ENCODE results near the gene PRICKLE3. TPM values are rescaled to one million over a fixed set of nuclear protein-coding genes. Genes with fewer than 3 reads are reported as not detected.
"Not testable (repeated sequence)": the region's sequence is repeated elsewhere in the genome, so short reads cannot be mapped to it uniquely, and the experiment has no call there.

PRICKLE3 gene
- total RNA-seq, 1 experiment from 2014 or later, result 6.1 TPM

GRCh38 chrX:49147282-49147681 lies 38.9 kb downstream of the PRICKLE3 start:
- in situ Hi-C loops (cut with HindIII; ENCODE audit: low pct_unique_long_range_greater_than_20kb, low sequenced_read_pairs), result no loop called here
- DNase-seq (ENCODE audit: low read depth), result no peak

GRCh38 chrX:49143154-49143553 lies 43.0 kb downstream of the PRICKLE3 start:
- DNase-seq (ENCODE audit: low read depth); in situ Hi-C loops (cut with HindIII; ENCODE audit: low pct_unique_long_range_greater_than_20kb, low sequenced_read_pairs): not testable (repeated sequence)

GRCh38 chrX:49142264-49142663 lies 43.9 kb downstream of the PRICKLE3 start:
- in situ Hi-C loops (cut with HindIII; ENCODE audit: low pct_unique_long_range_greater_than_20kb, low sequenced_read_pairs); DNase-seq (ENCODE audit: low read depth): not testable (repeated sequence)

- in situ Hi-C loops (cut with HindIII; ENCODE audit: low pct_unique_long_range_greater_than_20kb, low sequenced_read_pairs), result no loop called here
- DNase-seq (ENCODE audit: low read depth), result peak; percentile 66
Measured at GRCh38 chrX:49139713-49140112, 46.5 kb downstream of the PRICKLE3 start.

GRCh38 chrX:49137492-49137891 lies 48.7 kb downstream of the PRICKLE3 start:
- in situ Hi-C loops (cut with HindIII; ENCODE audit: low pct_unique_long_range_greater_than_20kb, low sequenced_read_pairs), result no loop called here
- DNase-seq (ENCODE audit: low read depth), result no peak

- in situ Hi-C loops (cut with HindIII; ENCODE audit: low pct_unique_long_range_greater_than_20kb, low sequenced_read_pairs), result no loop called here
- no peak for DNase-seq (ENCODE audit: low read depth)
Measured at GRCh38 chrX:49133759-49134158, 52.4 kb downstream of the PRICKLE3 start.

- in situ Hi-C loops (cut with HindIII; ENCODE audit: low pct_unique_long_range_greater_than_20kb, low sequenced_read_pairs), result not testable (repeated sequence)
Measured at GRCh38 chrX:49132275-49132674, 53.9 kb downstream of the PRICKLE3 start.

GRCh38 chrX:49129427-49129826 lies 56.7 kb downstream of the PRICKLE3 start:
- no peak for DNase-seq (ENCODE audit: low read depth)
- in situ Hi-C loops (cut with HindIII; ENCODE audit: low pct_unique_long_range_greater_than_20kb, low sequenced_read_pairs), result no loop called here

More at GRCh38 chrX:49132275-49132674, 53.9 kb downstream of the PRICKLE3 start:
- not testable (repeated sequence) for DNase-seq (ENCODE audit: low read depth)

GRCh38 chrX:49127742-49128258 lies 58.4 kb downstream of the PRICKLE3 start:
- in situ Hi-C loops (cut with HindIII; ENCODE audit: low pct_unique_long_range_greater_than_20kb, low sequenced_read_pairs), result not testable (repeated sequence)

More at GRCh38 chrX:49127742-49128258, 58.4 kb downstream of the PRICKLE3 start:
- DNase-seq (ENCODE audit: low read depth), result not testable (repeated sequence)

Other genes starting within 250 kb of the PRICKLE3 start
- 46.2 and 48.7 TPM in 2 replicates for gene OTUD5, start 228.8 kb downstream of the PRICKLE3 start, total RNA-seq (2014; rRNA removed; shearing (Covaris generic); ENCODE audit: low replicate concordance)
- gene KCND1, start 214.5 kb downstream of the PRICKLE3 start, total RNA-seq (2014; rRNA removed; shearing (Covaris generic); ENCODE audit: low replicate concordance), result 0.24 TPM in 1 of 2 replicates, not detected in the other
- 17.2 and 17.8 TPM in 2 replicates for gene GRIPAP1, start 184.1 kb downstream of the PRICKLE3 start, total RNA-seq (2014; rRNA removed; shearing (Covaris generic); ENCODE audit: low replicate concordance)
- gene TFE3, start 143.0 kb downstream of the PRICKLE3 start, total RNA-seq (2014; rRNA removed; shearing (Covaris generic); ENCODE audit: low replicate concordance), result 42.5 and 74.2 TPM in 2 replicates
- not detected in 2 replicates for gene CCDC120, start 127.4 kb downstream of the PRICKLE3 start, total RNA-seq (2014; rRNA removed; shearing (Covaris generic); ENCODE audit: low replicate concordance)
- 1.9 and 4.4 TPM in 2 replicates for gene PRAF2, start 112.4 kb downstream of the PRICKLE3 start, total RNA-seq (2014; rRNA removed; shearing (Covaris generic); ENCODE audit: low replicate concordance)
- 22.3 and 34.1 TPM in 2 replicates for gene WDR45, start 106.5 kb downstream of the PRICKLE3 start, total RNA-seq (2014; rRNA removed; shearing (Covaris generic); ENCODE audit: low replicate concordance)
- 32.6 and 46.4 TPM in 2 replicates for gene GPKOW, start 62.6 kb downstream of the PRICKLE3 start, total RNA-seq (2014; rRNA removed; shearing (Covaris generic); ENCODE audit: low replicate concordance)
- 1.7 and 7.6 TPM in 2 replicates for gene MAGIX, start 23.6 kb downstream of the PRICKLE3 start, total RNA-seq (2014; rRNA removed; shearing (Covaris generic); ENCODE audit: low replicate concordance)
- gene PLP2, start 14.5 kb downstream of the PRICKLE3 start, total RNA-seq (2014; rRNA removed; shearing (Covaris generic); ENCODE audit: low replicate concordance), result 72.9 and 86.3 TPM in 2 replicates
- not detected in 2 replicates for gene SYP, start 13.8 kb upstream of the PRICKLE3 start, total RNA-seq (2014; rRNA removed; shearing (Covaris generic); ENCODE audit: low replicate concordance)
- gene CACNA1F, start 47.0 kb upstream of the PRICKLE3 start, total RNA-seq (2014; rRNA removed; shearing (Covaris generic); ENCODE audit: low replicate concordance), result not detected in 2 replicates
- 42.4 and 58.4 TPM in 2 replicates for gene CCDC22, start 49.1 kb upstream of the PRICKLE3 start, total RNA-seq (2014; rRNA removed; shearing (Covaris generic); ENCODE audit: low replicate concordance)
- gene FOXP3, start 78.3 kb upstream of the PRICKLE3 start, total RNA-seq (2014; rRNA removed; shearing (Covaris generic); ENCODE audit: low replicate concordance), result not detected in 2 replicates
- 14.4 and 18.5 TPM in 2 replicates for gene PPP1R3F, start 83.4 kb upstream of the PRICKLE3 start, total RNA-seq (2014; rRNA removed; shearing (Covaris generic); ENCODE audit: low replicate concordance)
- not detected in 2 replicates for gene GAGE10, start 117.3 kb upstream of the PRICKLE3 start, total RNA-seq (2014; rRNA removed; shearing (Covaris generic); ENCODE audit: low replicate concordance)
- gene GAGE12J, start 135.7 kb upstream of the PRICKLE3 start, total RNA-seq (2014; rRNA removed; shearing (Covaris generic); ENCODE audit: low replicate concordance), result not detected in 2 replicates
- gene GAGE13, start 145.2 kb upstream of the PRICKLE3 start, total RNA-seq (2014; rRNA removed; shearing (Covaris generic); ENCODE audit: low replicate concordance), result not detected in 2 replicates